ENCODE data around the gene PKD1. TPM values are rescaled to one million over a fixed set of nuclear protein-coding genes. Genes with fewer than 3 reads are reported as not detected.
"Not testable (repeated sequence)": the region's sequence is repeated elsewhere in the genome, so short reads cannot be mapped to it uniquely, and the experiment has no call there.

PKD1 gene
- total and polyA plus RNA-seq, 12 donors: 76.7 to 122 (median 104) TPM

DNA sequence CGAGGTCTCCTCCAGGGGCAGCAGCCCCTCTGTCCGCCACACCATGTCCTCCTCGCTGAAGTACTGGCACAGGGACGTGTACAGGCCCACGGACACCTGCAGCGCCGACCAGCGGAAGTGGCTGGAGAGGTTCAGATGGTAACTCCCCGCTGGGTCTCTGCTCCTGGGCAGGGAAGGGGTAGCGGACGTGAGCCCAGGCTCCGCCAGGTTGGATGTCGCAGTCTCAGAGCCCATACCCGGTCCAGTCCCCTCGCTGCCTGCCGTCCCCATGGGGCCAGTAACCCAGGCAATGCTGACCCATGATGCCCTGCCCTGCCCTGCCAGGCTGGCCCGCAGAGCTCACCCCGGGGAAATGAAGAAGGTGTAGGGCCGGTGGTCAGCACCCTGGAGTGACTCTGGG lies 33.2 kb downstream of the PKD1 start:
- Histone ChIP-seq H3K36me3 (peaks cover 0 to 81% (median 27%) of the 10 kb centered on the region in 9 donors), H3K27me3 (no peaks in the 10 kb centered on the region), H3K4me3 (no peak overlapping the region), H3K4me1 (peaks cover 0 to 2% (median 0%) of the 10 kb centered on the region in 9 donors), H3K9me3 (no peaks in the 10 kb centered on the region), H3K27ac (no peak overlapping the region)
- DNase-seq: no peak
- no peak for ATAC-seq
- intact Hi-C loops (cut with DNase I): no loop called here
- 92 to 94% methylated on average over 18 to 19 of the region's 19 CpGs for WGBS, 2 donors
- TF ChIP-seq CTCF (IDR thresholded peaks at IDR 0.05): no peak

DNA sequence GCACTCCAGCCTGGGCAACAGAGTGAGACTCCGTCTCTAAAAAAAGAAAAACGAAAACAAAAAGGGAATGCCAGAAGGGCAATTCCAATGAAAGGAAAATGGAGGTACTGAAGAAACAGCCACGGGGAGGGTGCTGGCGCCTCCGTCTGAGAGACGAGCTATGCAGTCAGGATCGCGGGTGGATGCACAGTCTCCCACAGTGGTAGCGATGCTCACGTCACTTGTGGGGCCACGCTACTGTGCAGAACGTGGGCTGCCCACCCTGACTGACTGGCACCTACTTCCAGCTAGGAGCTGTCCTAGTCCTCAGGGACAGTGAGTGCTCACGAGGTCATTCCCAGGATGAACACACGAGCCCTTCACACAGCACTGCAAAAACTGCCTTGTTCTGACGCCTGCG lies 34.1 kb downstream of the PKD1 start:
- H3K4me3 ChIP-seq; H3K27me3 ChIP-seq; ATAC-seq; DNase-seq; H3K4me1 ChIP-seq; intact Hi-C loops (cut with DNase I); H3K27ac ChIP-seq; H3K9me3 ChIP-seq: not testable (repeated sequence)
- H3K36me3 ChIP-seq: peaks cover 0 to 83% (median 31%) of the 10 kb centered on the region in 9 donors
- 89 to 93% methylated on average over 12 of the region's 16 CpGs for WGBS, 2 donors

GRCh38 chr16:2097689-2098088 lies 38.0 kb downstream of the PKD1 start:
- H3K9me3 ChIP-seq; ATAC-seq; H3K4me1 ChIP-seq; H3K27ac ChIP-seq; DNase-seq; intact Hi-C loops (cut with DNase I); H3K27me3 ChIP-seq; H3K4me3 ChIP-seq: not testable (repeated sequence)
- WGBS, 2 donors: 91 to 95% methylated on average over 12 to 14 of the region's 14 CpGs
- peaks cover 0 to 95% (median 53%) of the 10 kb centered on the region in 9 donors for H3K36me3 ChIP-seq

- ATAC-seq (peak in 6 of 8 donors; percentile 15 to 39 (median 37)), DNase-seq (no peak)
- no peaks in the 10 kb centered on the region for H3K9me3 ChIP-seq
- H3K36me3 ChIP-seq: peaks cover 0 to 95% (median 54%) of the 10 kb centered on the region in 9 donors
- TF ChIP-seq CTCF (IDR thresholded peaks at IDR 0.05): no peak
- H3K27me3 ChIP-seq: no peaks in the 10 kb centered on the region
- H3K4me3 ChIP-seq: no peak overlapping the region
- intact Hi-C loops (cut with DNase I): no loop called here
- H3K27ac ChIP-seq: no peak overlapping the region
- peaks cover 0 to under 1% (median 0%) of the 10 kb centered on the region in 9 donors for H3K4me1 ChIP-seq
- WGBS, 2 donors: 80 to 82% methylated on average over 25 of the region's 25 CpGs
Observed at GRCh38 chr16:2096853-2097595, 38.7 kb downstream of the PKD1 start.

GRCh38 chr16:2095918-2096582 lies 39.6 kb downstream of the PKD1 start:
- H3K27me3 ChIP-seq: no peaks in the 10 kb centered on the region
- H3K27ac ChIP-seq: no peak overlapping the region
- peaks cover 0 to 94% (median 54%) of the 10 kb centered on the region in 9 donors for H3K36me3 ChIP-seq
- TF ChIP-seq CTCF (IDR thresholded peaks at IDR 0.05): no peak
- no peak overlapping the region for H3K4me3 ChIP-seq
- no peaks in the 10 kb centered on the region for H3K9me3 ChIP-seq
- ATAC-seq (no peak), DNase-seq (no peak)
- WGBS, 2 donors: 97% methylated on average over 23 of the region's 23 CpGs
- peaks cover 0 to 7% (median 0%) of the 10 kb centered on the region in 9 donors for H3K4me1 ChIP-seq
- intact Hi-C loops (cut with DNase I): no loop called here
